Testis (tissue), 3 donors: ENCODE measurements around the gene KLHL21. TPM values are rescaled to one million over a fixed set of nuclear protein-coding genes. Genes with fewer than 3 reads are reported as not detected.
A peak's percentile ranks its signal among the peaks of the same experiment; 100 is the strongest.

Experiments used
- DNase-seq: peaks from one replicate; pipeline ENCODE4 v3.0.0-alpha.2; 2019
- H3K27ac ChIP-seq, 2 donors: fragments of 200-600 bp; sonication (generic); one replicate each; pipeline ENCODE4 v1.5.1; 2019
- H3K27me3 ChIP-seq: fragments of 200-600 bp; sonication (generic); one replicate; pipeline ENCODE4 v1.5.1; 2019
- H3K36me3 ChIP-seq: fragments of 200-600 bp; sonication (generic); one replicate; pipeline ENCODE4 v1.5.1; 2017; ENCODE audit warnings: low read depth; ENCODE audit errors: missing control alignments
- H3K4me1 ChIP-seq: fragments of 200-600 bp; sonication (generic); one replicate; pipeline ENCODE4 v1.5.1; 2019
- H3K4me3 ChIP-seq, 2 donors: fragments of 200-600 bp; sonication (generic); one replicate each; pipeline ENCODE4 v1.5.1; 2017 to 2019
- H3K9me3 ChIP-seq: fragments of 200-600 bp; sonication (generic); one replicate; pipeline ENCODE4 v1.5.1; 2017
- CTCF ChIP-seq, 3 experiments: fragments of 450-650 bp in 2 of 3; fragments of 200-600 bp in 1 of 3; sonication (generic) in 1 of 3; IDR thresholded peaks; one replicate each; pipeline ENCODE4 v1.5.1; 2016 to 2019; ENCODE audit warnings: antibody characterized with exemption in 3 of 3, mild to moderate bottlenecking in 2 of 3, moderate library complexity in 1 of 3
- POLR2A ChIP-seq: fragments of 450-650 bp; IDR thresholded peaks from one replicate; pipeline ENCODE4 v1.6.1; 2017; ENCODE audit warnings: antibody characterized with exemption, mild to moderate bottlenecking, moderate library complexity
- WGBS, 2 donors: methylation state at CpG; one replicate each; pipeline ENCODE4 v1.1.5; 2018; 5-methylcytosine and 5-hydroxymethylcytosine counted together
- intact Hi-C: fragments of 100-400 bp; cut with DNase I; formaldehyde crosslinking; loops from one replicate; pipeline ENCODE4 v1.15.1; 2023; ENCODE audit warnings: low total_unique reads
- polyA plus RNA-seq: library from polyadenylated mRNA; stranded (reverse); fragments of 350-450 nt; fragmentation: Illumina TruSeq; extraction: RNeasy Lipid Tissue Mini Kit (QIAGEN cat#74804); gene quantifications from one replicate; pipeline ENCODE4 v1.2.3, GENCODE V29; 2014; ENCODE audit warnings: low read depth, low replicate concordance; ENCODE audit not compliant: insufficient read depth
- total RNA-seq, 2 donors: library from RNA; depleted of rRNA; stranded (reverse); fragments of >200 nt; gene quantifications; one replicate each; pipeline ENCODE4 v1.2.3, GENCODE V29; 2016

Gene KLHL21
- total and polyA plus RNA-seq, 3 donors from 2014 or later = 31.1 to 84.6 (median 71.7) TPM

GRCh38 chr1:6577831-6578525 is 24.7 kb downstream of the KLHL21 start:
- peak overlapping the region; percentile 49 to 83 for H3K27ac ChIP-seq
- TF ChIP-seq POLR2A = no peak
- no peak for TF ChIP-seq CTCF (IDR thresholded peaks at IDR 0.05)
- DNase-seq = peak; percentile 63
- no peak overlapping the region for H3K4me3 ChIP-seq
- H3K27me3 ChIP-seq = no peaks in the 10 kb centered on the region
- 43 to 58% methylated on average over 4 to 6 of the region's 6 CpGs for WGBS, 2 donors
- H3K36me3 ChIP-seq = no peaks in the 10 kb centered on the region
- H3K9me3 ChIP-seq = no peaks in the 10 kb centered on the region
- peaks cover 30% of the 10 kb centered on the region for H3K4me1 ChIP-seq
- intact Hi-C loops = no loop called here

GRCh38 chr1:6574818-6575217 is 27.9 kb downstream of the KLHL21 start:
- TF ChIP-seq CTCF (IDR thresholded peaks at IDR 0.05) (no peak), POLR2A (no peak)
- H3K4me3 ChIP-seq = no peak overlapping the region
- no peaks in the 10 kb centered on the region for H3K9me3 ChIP-seq
- H3K36me3 ChIP-seq = no peaks in the 10 kb centered on the region
- DNase-seq = no peak
- H3K27me3 ChIP-seq = no peaks in the 10 kb centered on the region
- WGBS, 2 donors = 94% methylated on average over 14 of the region's 14 CpGs; no CpG with 5 or more reads in 1 of the 2 donors
- peaks cover 23% of the 10 kb centered on the region for H3K4me1 ChIP-seq
- H3K27ac ChIP-seq = no peak overlapping the region
- intact Hi-C loops = no loop called here

- no peak for TF ChIP-seq POLR2A
- TF ChIP-seq CTCF (IDR thresholded peaks at IDR 0.05) = no peak
- no peak for DNase-seq
- no peak overlapping the region for H3K27ac ChIP-seq
- WGBS, 2 donors = 82 to 83% methylated on average over 8 of the region's 8 CpGs
- no peak overlapping the region for H3K4me3 ChIP-seq
- no peaks in the 10 kb centered on the region for H3K9me3 ChIP-seq
- H3K36me3 ChIP-seq = no peaks in the 10 kb centered on the region
- peaks cover 19% of the 10 kb centered on the region for H3K4me1 ChIP-seq
- no peaks in the 10 kb centered on the region for H3K27me3 ChIP-seq
- intact Hi-C loops = no loop called here
These were observed 28.5 kb downstream of the KLHL21 start for GRCh38 chr1:6574025-6574620.

GRCh38 chr1:6572653-6573383 is 29.9 kb downstream of the KLHL21 start:
- Histone ChIP-seq H3K9me3 (no peaks in the 10 kb centered on the region), H3K4me1 (peaks cover 6% of the 10 kb centered on the region), H3K36me3 (no peaks in the 10 kb centered on the region), H3K27ac (no peak overlapping the region), H3K27me3 (no peaks in the 10 kb centered on the region), H3K4me3 (no peak overlapping the region)
- no peak for TF ChIP-seq CTCF (IDR thresholded peaks at IDR 0.05)
- no peak for TF ChIP-seq POLR2A
- intact Hi-C loops = no loop called here
- no peak for DNase-seq
- 75 to 84% methylated on average over 12 of the region's 12 CpGs for WGBS, 2 donors
